ENCODE results near the gene BIRC5.

Gene BIRC5

DNA sequence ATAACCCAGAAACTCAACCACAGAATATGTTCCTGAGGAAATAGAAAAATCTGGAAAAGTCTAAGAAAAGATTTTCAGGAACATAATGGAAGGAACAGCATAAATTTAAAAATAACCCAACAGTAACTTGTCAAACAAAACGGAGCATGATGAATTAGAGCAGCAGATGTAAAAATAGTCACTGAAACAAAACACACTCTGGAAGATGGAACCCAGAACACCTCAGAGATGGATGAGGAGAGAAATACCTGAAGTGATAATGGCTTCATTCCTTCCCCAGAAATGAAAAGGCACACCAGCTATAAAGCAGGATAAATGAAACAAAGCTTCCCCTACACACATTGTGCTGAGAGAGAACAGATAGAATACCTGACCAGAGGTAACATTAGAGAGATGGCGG, 33.5 kb upstream of the BIRC5 start:
- no peak overlapping the region for H3K4me3 ChIP-seq (ENCODE audit: low read depth, low read length)
- DNase-seq (ENCODE audit: low read depth): no peak

DNA sequence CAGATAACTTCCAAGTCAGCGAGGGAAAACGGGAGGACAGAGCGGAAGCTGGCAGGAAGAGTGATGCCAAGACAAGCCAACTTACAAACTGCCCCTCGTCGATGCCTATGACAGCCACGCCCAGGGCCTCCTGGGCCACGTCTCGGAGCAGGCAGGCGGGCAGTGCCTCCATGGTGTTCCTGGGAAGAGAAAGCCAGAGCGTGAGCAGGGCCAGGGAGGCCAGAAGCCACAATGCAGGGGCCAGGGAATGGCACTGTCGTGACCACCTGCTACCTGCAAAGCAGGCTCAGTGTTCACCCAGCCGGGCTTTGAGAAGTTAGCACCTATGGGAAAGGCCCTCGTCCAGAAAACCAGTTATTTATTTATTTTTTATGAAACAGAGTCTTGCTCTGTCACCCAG, 31.5 kb upstream of the BIRC5 start:
- no peak overlapping the region for H3K4me3 ChIP-seq (ENCODE audit: low read depth, low read length)
- no peak for DNase-seq (ENCODE audit: low read depth)

DNA sequence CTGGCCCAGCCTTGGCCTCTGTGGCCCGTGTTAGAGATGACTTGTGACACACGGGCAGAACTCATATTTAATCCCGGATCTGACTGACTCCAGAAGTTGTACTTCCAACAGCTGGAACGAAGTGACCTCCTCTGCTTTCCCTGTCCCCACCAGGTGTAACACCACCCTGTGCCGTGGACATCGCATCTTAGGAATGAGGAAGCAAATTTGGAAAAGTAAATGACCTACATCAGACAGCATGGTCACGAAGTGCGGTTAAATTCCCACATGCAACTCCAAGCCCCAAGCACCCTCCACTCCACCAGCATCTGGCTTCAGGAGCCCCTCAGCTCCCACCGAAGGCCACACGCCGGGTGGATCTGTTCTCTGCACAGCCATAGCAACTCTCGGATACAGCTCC, 30.1 kb upstream of the BIRC5 start:
- no peak for DNase-seq (ENCODE audit: low read depth)
- no peak overlapping the region for H3K4me3 ChIP-seq (ENCODE audit: low read depth, low read length)

DNA sequence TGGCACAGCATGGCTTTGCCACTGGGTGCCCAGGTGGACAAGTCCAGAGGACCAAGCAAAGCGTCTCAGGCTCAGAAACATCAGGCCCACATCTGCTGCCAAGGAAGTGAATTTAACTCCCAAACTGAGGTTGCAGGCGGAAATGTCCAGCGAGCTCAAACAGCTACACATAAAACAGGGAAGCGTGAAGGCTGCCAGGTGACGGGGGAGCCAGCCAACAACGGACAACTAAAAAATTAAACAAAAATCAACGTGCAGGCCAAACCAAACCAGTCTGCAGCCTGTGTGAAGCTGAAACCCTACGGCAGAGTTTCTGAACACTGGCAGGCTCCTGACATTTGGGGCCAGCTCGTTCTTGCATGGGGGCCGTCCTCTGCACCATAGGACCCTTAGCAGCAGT, 29.7 kb upstream of the BIRC5 start:
- H3K4me3 ChIP-seq (ENCODE audit: low read depth, low read length): no peak overlapping the region
- no peak for DNase-seq (ENCODE audit: low read depth)

DNA sequence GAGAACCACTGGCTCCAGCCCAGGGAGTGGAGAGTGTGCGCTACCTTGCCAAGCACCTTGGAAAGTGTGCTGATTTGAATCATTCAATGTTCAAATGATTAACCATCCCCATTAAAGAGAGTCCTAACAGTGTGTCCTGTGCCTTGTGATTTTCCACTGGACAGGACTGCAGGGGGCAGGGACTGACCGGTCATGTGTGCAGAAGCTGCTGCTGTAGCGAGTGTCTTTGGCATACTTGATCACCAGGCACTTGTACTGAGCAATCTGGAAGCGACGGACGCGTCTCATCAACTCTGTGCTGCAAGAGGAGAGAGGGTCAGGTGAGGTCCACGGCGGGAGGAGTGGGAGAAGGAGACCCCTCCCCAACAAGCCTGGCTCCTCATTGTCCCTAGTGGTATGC, 29.2 kb upstream of the BIRC5 start:
- no peak for DNase-seq (ENCODE audit: low read depth)
- no peak overlapping the region for H3K4me3 ChIP-seq (ENCODE audit: low read depth, low read length)

DNA sequence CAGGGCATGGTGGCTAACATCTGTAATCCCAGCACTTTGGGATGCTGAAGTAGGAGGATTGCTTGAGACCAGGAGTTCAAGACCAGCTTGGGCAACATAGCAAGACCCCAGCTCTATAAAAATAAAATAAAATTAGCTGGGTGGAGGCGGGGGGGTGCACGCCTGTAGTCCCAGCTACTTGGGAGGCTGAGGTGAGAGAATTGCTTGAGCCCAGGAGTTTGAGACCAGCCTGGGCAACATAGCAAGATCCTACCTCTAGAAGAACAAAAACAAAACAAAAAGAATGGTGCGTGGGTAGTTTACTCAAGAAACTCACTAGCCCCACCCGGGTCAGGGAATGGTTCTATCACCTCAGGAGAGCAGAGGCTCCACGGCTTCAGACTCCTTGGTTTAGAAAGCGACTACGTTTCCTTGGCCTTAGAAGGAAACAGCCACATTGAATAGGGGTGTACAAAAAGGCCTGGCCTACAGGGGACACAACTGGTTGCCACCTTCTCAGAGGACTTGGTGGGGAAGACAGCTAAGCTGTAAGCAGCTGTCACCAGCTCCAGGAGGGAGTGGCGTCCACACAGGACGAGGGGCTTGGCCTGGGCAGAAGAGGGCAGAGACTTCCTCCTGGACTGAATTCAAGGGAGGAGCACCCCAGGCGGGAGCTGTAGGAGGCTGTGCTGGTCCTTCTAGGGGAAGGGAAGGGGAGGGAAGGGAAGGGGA, 27.9 kb upstream of the BIRC5 start:
- no peak for DNase-seq (ENCODE audit: low read depth)
- H3K4me3 ChIP-seq (ENCODE audit: low read depth, low read length): peak overlapping the region; percentile 77

DNA sequence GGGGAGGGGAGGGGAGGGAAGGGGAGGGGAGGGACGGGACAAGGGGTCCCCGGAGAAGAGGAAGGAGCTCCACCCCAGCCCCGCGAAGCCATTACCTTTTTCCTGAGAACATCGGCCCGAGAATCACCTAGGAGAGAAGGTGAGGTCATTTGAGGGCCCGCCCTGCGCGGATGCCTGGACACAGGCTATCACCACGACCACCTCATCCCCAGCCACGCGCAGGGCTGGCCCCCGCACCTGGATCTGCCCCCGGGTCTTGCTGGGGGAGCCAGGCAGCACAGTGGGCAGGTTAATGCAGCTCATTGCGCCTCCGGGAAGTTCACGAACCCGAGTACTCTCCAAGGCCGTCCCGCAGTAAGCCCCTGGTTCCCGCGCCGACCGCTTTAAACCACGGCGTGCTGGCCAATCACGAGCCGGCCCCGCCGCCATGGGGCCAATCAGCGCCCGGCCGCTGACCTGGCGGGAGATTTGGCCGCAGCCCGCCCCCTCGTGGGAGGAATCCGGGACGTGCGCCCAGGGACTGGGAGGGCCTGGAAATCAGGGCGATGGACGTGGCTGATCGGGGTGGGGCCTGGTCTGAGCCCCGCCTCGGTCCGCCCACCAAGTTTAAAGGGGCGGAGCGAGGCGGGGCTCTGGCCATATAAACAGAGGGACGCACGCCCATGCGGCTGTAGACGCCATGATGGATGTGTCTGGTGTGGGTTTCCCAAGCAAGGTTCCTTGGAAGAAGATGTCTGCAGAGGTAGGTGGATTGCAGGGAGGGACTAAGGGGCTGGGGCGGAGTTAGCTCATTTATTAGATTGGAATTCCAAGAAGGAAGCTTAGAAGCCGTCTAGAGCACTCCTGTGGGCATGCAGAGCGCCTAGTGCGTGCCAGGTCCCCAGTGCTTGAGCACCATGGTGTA, 27.1 kb upstream of the BIRC5 start, which contains the start of the genes AFMID and TK1:
AFMID (plus strand) TSS at position 671 of the 904 bp plus-strand sequence; CDS start at position 680, 9 bp downstream.
TK1 (minus strand) TSS at position 361 of the 904 bp plus-strand sequence; CDS start at position 303, 58 bp downstream.
- H3K4me3 ChIP-seq (ENCODE audit: low read depth, low read length): peak within 1 kb of the TSS; percentile 77
- peak; percentile 88 for DNase-seq (ENCODE audit: low read depth)

DNA sequence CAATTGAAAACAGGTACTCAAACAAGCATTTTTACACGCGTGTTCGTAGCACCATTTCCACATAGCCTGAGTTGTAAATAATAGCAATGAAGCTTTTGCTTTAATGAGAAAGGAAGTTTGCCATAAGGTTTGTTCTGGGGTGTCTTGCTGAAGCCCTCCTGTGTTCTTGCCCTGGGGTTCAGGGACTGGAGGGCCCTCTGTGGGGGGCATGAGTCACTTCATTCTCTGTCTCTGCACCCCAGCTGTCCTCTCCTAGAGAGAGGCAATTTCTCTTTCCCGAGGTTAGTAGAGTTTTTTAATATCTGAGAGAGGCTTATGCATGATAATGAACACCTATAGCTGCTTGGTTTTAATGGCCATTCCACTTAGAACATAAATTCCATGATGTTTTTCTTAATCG, 17.3 kb upstream of the BIRC5 start:
- H3K4me3 ChIP-seq (ENCODE audit: low read depth, low read length): no peak overlapping the region
- no peak for DNase-seq (ENCODE audit: low read depth)

DNA sequence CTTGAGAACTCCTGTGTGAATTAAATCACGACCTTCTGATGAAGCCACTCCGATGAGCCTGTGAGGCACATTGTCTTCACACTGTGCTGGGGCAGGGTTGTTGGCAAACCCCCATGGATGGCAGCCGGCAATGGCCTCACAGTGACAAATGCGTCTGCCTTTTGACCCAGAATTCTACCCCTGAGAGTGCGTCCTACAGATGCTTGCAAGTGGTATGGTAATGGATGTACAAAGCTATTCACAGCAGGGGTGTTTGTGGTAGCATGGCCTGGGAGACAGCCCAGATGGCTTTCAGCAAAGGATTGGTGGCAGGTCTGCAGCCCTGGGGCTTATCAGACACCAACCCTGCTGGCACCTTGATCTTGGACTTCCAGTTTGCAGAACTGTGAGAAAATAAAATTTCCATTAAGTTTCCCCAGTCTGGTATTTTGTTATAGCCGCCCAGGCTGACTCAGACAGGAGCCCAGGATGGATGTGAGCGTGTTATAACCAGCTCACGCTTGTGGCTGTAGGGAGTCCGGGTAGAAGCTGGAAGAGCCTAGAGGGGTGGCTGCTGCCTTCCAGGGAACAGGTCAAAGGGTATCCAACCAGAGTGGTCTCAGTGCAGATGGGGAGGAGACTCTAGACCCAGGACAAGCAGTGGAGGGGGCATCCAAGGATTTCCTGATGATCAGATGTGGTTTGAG, 16.8 kb upstream of the BIRC5 start:
- no peak for DNase-seq (ENCODE audit: low read depth)

DNA sequence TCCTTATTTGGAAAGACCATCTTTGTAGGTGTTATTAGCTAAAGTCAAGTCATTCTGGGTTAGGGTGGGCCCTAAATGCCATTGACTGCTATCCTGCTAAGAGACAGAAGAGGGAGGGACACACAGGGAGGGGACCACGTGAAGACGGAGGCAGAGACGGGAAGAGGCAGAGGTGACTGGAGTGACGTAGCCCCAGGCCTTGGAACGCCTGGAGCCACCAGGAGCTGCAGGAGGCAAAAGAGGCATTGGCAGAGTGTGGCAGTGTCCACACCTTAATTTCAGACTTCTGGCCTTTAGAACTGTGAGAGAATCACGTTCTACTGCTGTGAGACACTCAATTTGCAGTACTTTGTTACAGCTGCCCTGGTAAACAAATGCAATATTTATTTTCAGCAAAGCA, 13.6 kb upstream of the BIRC5 start:
- no peak for DNase-seq (ENCODE audit: low read depth)

More for the DNA sequence above, 16.8 kb upstream of the BIRC5 start:
- no peak overlapping the region for H3K4me3 ChIP-seq (ENCODE audit: low read depth, low read length)

DNA sequence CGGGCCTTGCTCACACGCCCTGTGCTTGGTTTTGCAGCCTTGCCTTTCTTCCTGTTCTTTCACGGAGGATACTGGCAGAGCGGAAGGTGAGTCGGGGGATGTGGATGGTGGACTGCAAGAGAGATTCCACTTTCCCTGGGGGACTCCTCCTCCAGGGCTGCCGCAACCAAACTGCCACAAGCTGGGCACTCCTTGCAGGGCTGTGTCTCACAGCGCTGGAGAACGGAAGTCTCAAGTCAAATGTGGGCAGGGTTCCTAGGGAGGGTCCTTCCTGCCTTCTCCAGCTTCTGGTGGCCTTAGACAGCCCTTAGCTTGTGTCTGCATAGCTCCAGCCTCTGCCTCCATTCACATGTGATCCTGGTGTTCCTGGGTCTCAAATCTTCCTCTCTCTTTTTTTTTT, 11.4 kb upstream of the BIRC5 start:
- DNase-seq (ENCODE audit: low read depth): no peak
- no peak overlapping the region for H3K4me3 ChIP-seq (ENCODE audit: low read depth, low read length)

More for the DNA sequence above, 13.6 kb upstream of the BIRC5 start:
- H3K4me3 ChIP-seq (ENCODE audit: low read depth, low read length): no peak overlapping the region

DNA sequence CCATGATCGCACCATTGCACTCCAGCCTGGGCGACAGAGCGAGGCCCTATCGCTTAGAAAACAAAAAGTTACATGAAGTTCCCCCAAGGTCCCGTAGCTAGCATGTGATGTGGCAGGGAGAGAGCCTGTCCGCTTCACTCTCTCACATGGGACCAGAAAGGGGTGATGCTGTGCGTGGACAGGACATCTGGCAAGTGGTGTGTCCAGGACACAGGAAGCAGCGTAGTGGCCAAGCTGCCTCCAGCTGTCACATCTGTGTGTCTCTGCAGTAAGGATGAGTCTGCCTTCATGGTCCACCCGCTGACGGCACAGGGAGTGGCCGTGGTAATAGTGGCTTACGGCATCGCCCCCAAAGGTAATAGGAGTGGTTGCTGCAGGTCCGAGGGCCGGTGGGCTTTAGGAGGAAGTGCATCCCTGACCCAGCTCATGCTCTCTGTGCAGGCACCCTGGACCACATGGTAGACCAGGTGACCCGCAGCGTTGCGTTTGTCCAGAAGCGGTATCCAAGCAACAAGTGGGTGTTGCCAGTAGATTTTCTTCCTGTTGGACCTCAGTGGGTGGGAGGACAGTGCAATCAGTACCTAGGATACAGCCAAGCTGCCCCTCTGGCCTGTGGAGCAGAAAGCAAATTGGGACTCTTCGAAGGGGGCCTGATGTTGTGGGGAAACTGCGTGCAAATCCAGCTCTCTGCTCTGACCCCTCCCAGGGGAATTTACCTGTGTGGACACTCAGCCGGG, 9.5 kb upstream of the BIRC5 start:
- no peak overlapping the region for H3K4me3 ChIP-seq (ENCODE audit: low read depth, low read length)
- DNase-seq (ENCODE audit: low read depth): no peak

DNA sequence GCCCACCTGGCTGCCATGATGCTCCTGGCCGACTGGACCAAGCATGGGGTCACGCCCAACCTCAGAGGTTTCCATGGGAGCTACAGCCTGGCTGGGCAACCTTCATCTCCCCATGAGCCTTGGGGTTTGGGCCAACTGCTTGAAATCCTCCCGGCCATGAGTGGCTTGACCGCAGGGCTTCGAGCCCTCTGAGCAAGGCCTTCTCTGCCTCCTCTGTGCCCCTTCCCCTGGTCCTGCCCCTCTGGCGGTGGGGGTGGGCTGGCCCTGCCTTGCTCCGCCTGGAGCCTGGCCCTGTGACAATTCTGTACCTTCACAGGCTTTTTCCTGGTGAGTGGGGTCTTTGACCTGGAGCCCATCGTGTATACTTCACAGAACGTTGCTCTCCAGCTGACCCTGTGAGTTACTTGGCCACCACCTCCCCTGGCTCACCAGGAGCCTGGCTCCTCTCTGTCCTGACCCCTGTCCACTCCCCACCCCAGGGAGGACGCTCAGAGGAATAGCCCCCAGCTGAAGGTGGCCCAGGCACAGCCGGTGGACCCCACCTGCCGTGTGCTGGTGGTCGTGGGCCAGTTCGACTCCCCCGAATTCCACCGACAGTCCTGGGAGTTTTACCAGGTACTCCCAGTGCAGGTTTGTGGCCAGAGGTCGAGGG, 8.8 kb upstream of the BIRC5 start:
- DNase-seq (ENCODE audit: low read depth): no peak
- H3K4me3 ChIP-seq (ENCODE audit: low read depth, low read length): no peak overlapping the region

DNA sequence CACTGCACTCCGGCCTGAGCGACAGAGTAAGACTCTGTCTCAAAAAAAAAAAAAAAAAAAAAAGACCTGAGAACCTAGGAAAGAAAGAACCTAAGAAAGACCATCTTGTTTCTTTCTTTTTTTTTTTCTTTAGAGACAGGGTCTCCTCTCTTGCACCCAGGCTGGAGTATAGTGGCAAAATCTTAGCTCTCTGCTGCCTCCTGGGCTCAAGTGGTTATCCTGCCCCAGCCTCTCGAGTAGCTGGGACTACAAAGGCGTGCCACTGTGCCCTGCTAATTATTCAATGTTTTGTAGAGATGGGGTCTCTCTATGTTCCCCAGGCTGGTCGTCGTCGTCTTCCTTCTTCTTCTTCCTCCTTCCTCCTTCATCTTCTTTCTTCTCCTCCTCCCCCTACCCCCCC, 7.8 kb upstream of the BIRC5 start:
- H3K4me3 ChIP-seq (ENCODE audit: low read depth, low read length): no peak overlapping the region
- DNase-seq (ENCODE audit: low read depth): no peak

DNA sequence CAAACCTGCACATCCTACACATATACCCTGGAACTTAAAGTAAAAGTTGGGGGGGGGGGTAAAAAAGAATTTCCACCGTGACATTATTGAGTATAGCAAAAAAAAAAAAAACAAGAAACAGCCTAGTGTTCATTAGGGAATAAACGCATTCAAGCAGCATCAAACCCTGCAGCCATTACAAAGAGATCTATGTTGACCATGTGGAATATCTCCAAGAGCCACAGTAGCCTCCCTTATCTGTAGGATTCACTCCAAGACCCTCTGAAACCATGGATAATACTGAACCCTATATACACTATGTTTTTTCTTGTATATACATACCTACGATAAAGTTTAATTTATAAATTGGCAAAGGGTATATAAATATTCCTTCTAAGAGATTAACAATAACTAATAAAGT, 5.6 kb upstream of the BIRC5 start:
- no peak overlapping the region for H3K4me3 ChIP-seq (ENCODE audit: low read depth, low read length)
- DNase-seq (ENCODE audit: low read depth): no peak

DNA sequence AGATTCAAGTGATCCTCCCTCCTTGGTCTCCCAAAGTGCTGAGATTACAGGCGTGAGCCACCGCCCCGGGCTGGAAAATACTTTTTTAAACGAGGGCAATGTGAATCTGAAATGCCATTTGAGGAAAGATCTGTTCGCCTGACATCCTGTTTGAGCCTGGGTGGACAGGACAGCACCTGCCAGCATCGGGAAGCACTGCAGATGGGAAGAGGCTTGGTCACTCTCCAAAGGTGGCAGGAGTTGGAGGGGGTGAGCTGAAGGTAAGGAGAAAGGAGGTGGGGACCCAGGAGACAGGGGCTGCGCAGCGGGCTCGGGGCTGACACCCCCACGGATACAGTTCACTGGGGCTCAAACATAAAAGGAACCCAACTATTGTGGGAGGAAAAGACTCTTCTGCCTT, 3.9 kb upstream of the BIRC5 start:
- H3K4me3 ChIP-seq (ENCODE audit: low read depth, low read length): no peak overlapping the region
- no peak for DNase-seq (ENCODE audit: low read depth)

DNA sequence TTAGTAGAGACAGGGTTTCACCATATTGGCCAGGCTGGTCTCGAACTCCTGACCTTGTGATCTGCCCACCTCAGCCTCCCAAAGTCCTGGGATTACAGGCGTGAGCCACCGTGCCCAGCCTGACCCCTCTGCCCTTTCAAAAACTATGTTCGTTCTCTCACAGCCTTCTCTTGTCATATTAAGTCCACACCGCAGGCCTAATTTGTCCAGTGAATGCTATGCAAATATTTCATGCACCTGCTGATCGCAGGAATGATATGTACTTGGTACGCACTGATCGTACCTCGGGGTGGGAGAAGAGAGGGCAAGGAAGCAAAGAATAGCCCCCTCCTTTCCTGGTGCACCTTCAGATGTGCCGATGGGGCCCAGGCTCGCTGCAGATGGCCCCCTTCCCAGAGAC, 3.0 kb upstream of the BIRC5 start:
- DNase-seq (ENCODE audit: low read depth): no peak
- no peak overlapping the region for H3K4me3 ChIP-seq (ENCODE audit: low read depth, low read length)

DNA sequence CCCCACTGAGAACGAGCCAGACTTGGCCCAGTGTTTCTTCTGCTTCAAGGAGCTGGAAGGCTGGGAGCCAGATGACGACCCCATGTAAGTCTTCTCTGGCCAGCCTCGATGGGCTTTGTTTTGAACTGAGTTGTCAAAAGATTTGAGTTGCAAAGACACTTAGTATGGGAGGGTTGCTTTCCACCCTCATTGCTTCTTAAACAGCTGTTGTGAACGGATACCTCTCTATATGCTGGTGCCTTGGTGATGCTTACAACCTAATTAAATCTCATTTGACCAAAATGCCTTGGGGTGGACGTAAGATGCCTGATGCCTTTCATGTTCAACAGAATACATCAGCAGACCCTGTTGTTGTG, 631 bp downstream of the BIRC5 start:
- no peak for DNase-seq (ENCODE audit: low read depth)
- peak overlapping the region; percentile 70 for H3K4me3 ChIP-seq (ENCODE audit: low read depth, low read length)
